HepG2 (cell line): Measurements from ENCODE around the gene POU4F2. TPM values are rescaled to one million over a fixed set of nuclear protein-coding genes. Genes with fewer than 3 reads are reported as not detected.

Experiments used
- ATAC-seq: fragments of 200-7000 bp; cut with Tn5 transposase; 3 replicates; pipeline ENCODE4 v1.9.1; 2020; ENCODE audit warnings: mild to moderate bottlenecking, moderate library complexity
- BruUV-seq: library from RNA; stranded (reverse); fragments of 400-500 nt; replicated peaks from 2 replicates; lab custom pipeline; 2021; lab: Mats Ljungman, UMichigan
- CTCF ChIA-PET: fragments of 300-600 bp; formaldehyde crosslinking; extraction: SDS; loops from one replicate; lab custom pipeline; 2021; ENCODE audit warnings: low total read pairs, inconsistent platforms, low intra/inter-chr PET ratio; lab: Yijun Ruan, JAX
- POLR2A ChIA-PET: fragments of 350-600 bp; sonication (Branson Sonifier 250); formaldehyde crosslinking; loops from one replicate; lab custom pipeline; 2020; ENCODE audit warnings: antibody characterized with exemption, inconsistent platforms; lab: Yijun Ruan, JAX
- DNase-seq: peaks from one replicate; pipeline ENCODE4 v3.0.0-alpha.2; 2015; ENCODE audit warnings: low spot score
- FAIRE-seq: peaks from 3 replicates; lab custom pipeline; 2011; peaks lifted over from hg19 to GRCh38; lab: Jason Lieb, UNC
- H2AFZ ChIP-seq: one replicate; pipeline ENCODE4 v1.6.1; 2011; ENCODE audit warnings: low read length, inconsistent platforms
- H3K27ac ChIP-seq: fragments of 300-600 bp; 3 replicates; pipeline ENCODE4 v1.8.0; 2011; ENCODE audit warnings: mixed run types, mild to moderate bottlenecking, mixed read lengths, low read length, inconsistent platforms; ENCODE audit not compliant: insufficient read depth; ENCODE audit errors: extremely low read length
- H3K27me3 ChIP-seq, 2 experiments: fragments of 200-600 bp in 1 of 2; 2 replicates in 1 of 2; 3 replicates in 1 of 2; pipeline versions ENCODE4 v1.6.0 to v1.8.0; 2011; ENCODE audit warnings: low read length in 2 of 2, mild to moderate bottlenecking in 2 of 2, moderate library complexity in 2 of 2, inconsistent platforms in 1 of 2; ENCODE audit not compliant: insufficient read depth in 2 of 2, control insufficient read depth in 1 of 2
- H3K36me3 ChIP-seq, 2 experiments: fragments of 200-600 bp in 1 of 2; replicated peaks in 1 of 2; 2 replicates in 1 of 2; 3 replicates in 1 of 2; pipeline versions ENCODE4 v1.5.1 to v1.8.0; 2011; ENCODE audit warnings: low read length in 2 of 2, inconsistent platforms in 1 of 2; ENCODE audit not compliant: insufficient read depth in 2 of 2, control insufficient read depth in 1 of 2
- H3K4me1 ChIP-seq: 2 replicates; pipeline ENCODE4 v1.5.1; 2012; ENCODE audit warnings: low read length, inconsistent platforms; ENCODE audit not compliant: insufficient read depth
- H3K4me2 ChIP-seq: 2 replicates; pipeline ENCODE4 v1.6.0; 2011; ENCODE audit warnings: low read depth, low read length, inconsistent platforms
- H3K4me3 ChIP-seq, 3 experiments: fragments of 200-600 bp in 1 of 3; sonication (generic), shearing (Covaris generic) in 1 of 3; replicated peaks in 1 of 3; 2 replicates each; pipeline ENCODE4 v1.5.1; 2011 to 2016; ENCODE audit warnings: low read length in 3 of 3, inconsistent platforms in 2 of 3, low read depth in 2 of 3, mild to moderate bottlenecking in 2 of 3, control low read depth in 1 of 3, mixed read lengths in 1 of 3; ENCODE audit not compliant: insufficient read depth in 1 of 3
- H3K79me2 ChIP-seq: one replicate; pipeline ENCODE4 v1.6.1; 2011; ENCODE audit warnings: low read length, inconsistent platforms; ENCODE audit not compliant: insufficient read depth
- H3K9ac ChIP-seq: 2 replicates; pipeline ENCODE4 v1.6.0; 2011; ENCODE audit warnings: mild to moderate bottlenecking, low read depth, low read length, inconsistent platforms; ENCODE audit not compliant: insufficient read depth
- H3K9me3 ChIP-seq: 2 replicates; pipeline ENCODE4 v1.5.1; 2012; ENCODE audit warnings: mild to moderate bottlenecking, low read length
- H4K20me1 ChIP-seq: 2 replicates; pipeline ENCODE4 v1.6.0; 2011; ENCODE audit warnings: inconsistent platforms, mild to moderate bottlenecking, low read length, moderate library complexity; ENCODE audit not compliant: insufficient read depth
- CCDC6 ChIP-seq: sonication (generic); formaldehyde crosslinking; IDR thresholded peaks from 2 replicates; pipeline ENCODE4 v1.8.1; 2022; ENCODE audit warnings: mild to moderate bottlenecking, missing genetic modification reagents, moderate library complexity
- CREB1 ChIP-seq, 2 experiments: fragments of 450-650 bp in 1 of 2; IDR thresholded peaks; 2 replicates each; pipeline ENCODE4 v1.6.1; 2016 to 2017; ENCODE audit warnings: control low read depth in 1 of 2, mild to moderate bottlenecking in 1 of 2, missing compliant biosample characterization in 1 of 2, missing genetic modification characterization in 1 of 2
- GABPB1 ChIP-seq: IDR thresholded peaks from 2 replicates; pipeline ENCODE4 v1.6.1; 2016; ENCODE audit warnings: mild to moderate bottlenecking, missing genetic modification reagents, moderate library complexity, missing compliant biosample characterization
- GATAD2A ChIP-seq: IDR thresholded peaks from 2 replicates; pipeline ENCODE4 v1.6.1; 2016
- NFKB2 ChIP-seq: sonication (generic); formaldehyde crosslinking; IDR thresholded peaks from 2 replicates; pipeline ENCODE4 v1.4.0; 2020; ENCODE audit warnings: missing genetic modification reagents, borderline replicate concordance
- RBFOX2 ChIP-seq: fragments of 200-400 bp; formaldehyde crosslinking; IDR thresholded peaks from 2 replicates; pipeline ENCODE4 v1.6.1; 2017; ENCODE audit warnings: low read depth, mild to moderate bottlenecking, low read length
- TEAD2 ChIP-seq: sonication (generic); formaldehyde crosslinking; IDR thresholded peaks from 2 replicates; pipeline ENCODE4 v1.9.0; 2021; ENCODE audit warnings: missing genetic modification reagents
- ZBTB7A ChIP-seq: sonication (generic); formaldehyde crosslinking; IDR thresholded peaks from 2 replicates; pipeline ENCODE4 v1.8.0; 2022; ENCODE audit warnings: mild to moderate bottlenecking, missing genetic modification reagents
- ZNF33A ChIP-seq: sonication (generic); formaldehyde crosslinking; IDR thresholded peaks from 2 replicates; pipeline ENCODE4 v1.5.1; 2020; ENCODE audit warnings: missing genetic modification reagents, mild to moderate bottlenecking, moderate library complexity, borderline replicate concordance
- ZNF773 ChIP-seq: sonication (generic); formaldehyde crosslinking; IDR thresholded peaks from 2 replicates; pipeline ENCODE4 v1.4.0; 2020; ENCODE audit warnings: missing genetic modification reagents, borderline replicate concordance
- WGBS: methylation state at CpG from one replicate; pipeline ENCODE4 v1.1.6; 2017; ENCODE audit warnings: low lambda C conversion rate; 5-methylcytosine and 5-hydroxymethylcytosine counted together
- in situ Hi-C: cut with HindIII; loops from 2 replicates; pipeline ENCODE4 v1.10.0; 2017; ENCODE audit warnings: low pct_unique_long_range_greater_than_20kb; ENCODE audit not compliant: extremely low pct_ligation_motif_present
- intact Hi-C: fragments of 100-400 bp; cut with micrococcal nuclease; formaldehyde crosslinking; loops from one replicate; pipeline ENCODE4 v1.10.0; 2022; ENCODE audit not compliant: unreplicated experiment
- polyA plus RNA-seq, 8 experiments: library from polyadenylated mRNA; depleted of rRNA in 3 of 8; stranded (reverse) in 7 of 8; unstranded in 1 of 8; fragments of >200 nt; fragmentation: Illumina TruSeq in 4 of 8; extraction: Trizol in 4 of 8; gene quantifications; 2 replicates each; pipeline versions ENCODE4 v1.2.1 to v1.2.3, GENCODE V29; 2011 to 2016; ENCODE audit warnings: low read depth in 4 of 8, missing spikeins in 1 of 8, mixed read lengths in 1 of 8; ENCODE audit not compliant: insufficient read depth in 1 of 8
- total RNA-seq, 5 experiments: library from RNA; depleted of rRNA; stranded (reverse); fragments of >200 nt; fragmentation: Illumina TruSeq; extraction: Trizol; gene quantifications; 2 replicates each; pipeline ENCODE4 v1.2.3, GENCODE V29; 2016; ENCODE audit warnings: low read depth in 1 of 5
- TF ChIP-seq, protein P1 (sequence below): sonication (generic); formaldehyde crosslinking; IDR thresholded peaks from 2 replicates; pipeline ENCODE4 v1.9.0; 2022; ENCODE audit warnings: missing genetic modification reagents, mild to moderate bottlenecking, borderline replicate concordance
- TF ChIP-seq, protein P2 (sequence below): sonication (generic); formaldehyde crosslinking; IDR thresholded peaks from 2 replicates; pipeline ENCODE4 v1.4.0; 2020; ENCODE audit warnings: mild to moderate bottlenecking, low read depth, missing genetic modification reagents

POU4F2 gene
- total and polyA plus RNA-seq, 2 of the 13 experiments (the other 11 are each of a cell fraction or from before 2014, with no cell fraction given): not detected

DNA sequence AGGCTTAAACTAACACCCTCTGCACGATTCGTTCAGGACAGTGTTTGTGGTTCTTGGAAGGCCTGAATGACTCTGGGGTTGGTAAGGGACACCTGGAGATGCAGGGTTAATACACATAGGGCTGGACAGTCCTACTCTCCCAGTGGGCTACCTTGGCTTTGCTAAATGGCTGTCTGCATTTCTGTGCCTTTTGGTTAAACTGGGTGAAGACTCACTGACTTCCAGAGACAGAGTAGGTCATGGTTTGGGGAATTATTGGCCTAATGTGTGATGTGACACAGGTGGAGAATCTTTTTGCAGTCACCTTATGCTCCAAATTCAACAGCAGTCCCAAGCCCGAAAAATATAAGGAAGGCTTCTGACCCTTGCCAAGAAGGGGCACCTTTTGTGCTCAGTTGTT lies 10.5 kb downstream of the POU4F2 start (continued):
- TF ChIP-seq, protein P1, sequence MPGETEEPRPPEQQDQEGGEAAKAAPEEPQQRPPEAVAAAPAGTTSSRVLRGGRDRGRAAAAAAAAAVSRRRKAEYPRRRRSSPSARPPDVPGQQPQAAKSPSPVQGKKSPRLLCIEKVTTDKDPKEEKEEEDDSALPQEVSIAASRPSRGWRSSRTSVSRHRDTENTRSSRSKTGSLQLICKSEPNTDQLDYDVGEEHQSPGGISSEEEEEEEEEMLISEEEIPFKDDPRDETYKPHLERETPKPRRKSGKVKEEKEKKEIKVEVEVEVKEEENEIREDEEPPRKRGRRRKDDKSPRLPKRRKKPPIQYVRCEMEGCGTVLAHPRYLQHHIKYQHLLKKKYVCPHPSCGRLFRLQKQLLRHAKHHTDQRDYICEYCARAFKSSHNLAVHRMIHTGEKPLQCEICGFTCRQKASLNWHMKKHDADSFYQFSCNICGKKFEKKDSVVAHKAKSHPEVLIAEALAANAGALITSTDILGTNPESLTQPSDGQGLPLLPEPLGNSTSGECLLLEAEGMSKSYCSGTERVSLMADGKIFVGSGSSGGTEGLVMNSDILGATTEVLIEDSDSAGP (CRISPR knock-in tag): no peak
- TF ChIP-seq GATAD2A (CRISPR knock-in tag): no peak
- TF ChIP-seq, all 625 proteins: peak for 0

DNA sequence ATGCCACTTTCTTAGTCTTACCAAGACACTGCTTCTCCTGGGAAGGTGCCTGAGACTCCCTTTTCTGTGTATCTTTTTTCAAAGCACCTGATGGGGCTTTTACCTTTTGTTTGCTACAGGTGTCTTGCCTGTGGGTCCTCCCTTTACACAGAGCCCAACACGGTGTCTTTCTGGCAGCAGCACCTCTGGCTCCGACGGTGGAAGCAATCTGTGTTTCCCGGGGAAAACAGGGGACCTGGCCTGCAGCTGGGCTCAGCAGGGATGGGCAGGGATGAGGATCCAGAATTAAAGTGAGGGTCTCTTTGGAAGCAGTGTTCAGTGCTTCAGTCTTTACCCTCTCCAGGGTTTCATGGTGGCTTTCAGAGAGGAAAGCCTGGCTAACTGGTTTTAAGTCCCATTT lies 11.3 kb downstream of the POU4F2 start:
- Histone ChIP-seq H3K4me1 (no peaks in the 10 kb centered on the region), H4K20me1 (no peaks in the 10 kb centered on the region), H2AFZ (no peak overlapping the region), H3K27ac (no peak overlapping the region), H3K4me2 (no peak overlapping the region), H3K4me3 (no peak overlapping the region), H3K27me3 (peaks cover 3 to 9% of the 10 kb centered on the region in 2 experiments; a peak in 3 of 5 replicates), H3K9me3 (no peaks in the 10 kb centered on the region), H3K36me3 (no peaks in the 10 kb centered on the region), H3K9ac (no peak overlapping the region), H3K79me2 (no peaks in the 10 kb centered on the region)
- in situ Hi-C loops: no loop called here
- DNase-seq (no peak), ATAC-seq (no peak), FAIRE-seq (no peak)
- no peak for TF ChIP-seq TEAD2
- TF ChIP-seq ZNF33A: no peak
- no peak for TF ChIP-seq NFKB2 (CRISPR knock-in tag)
- no peak for TF ChIP-seq ZBTB7A
- TF ChIP-seq GABPB1 (CRISPR knock-in tag): no peak
- no peak for TF ChIP-seq CCDC6
- no peak for TF ChIP-seq ZNF773 (CRISPR knock-in tag)
- TF ChIP-seq CREB1 (IDR thresholded peaks at IDR 0.05): no peak
- TF ChIP-seq CREB1 (CRISPR knock-in tag; IDR thresholded peaks at IDR 0.05): no peak
- TF ChIP-seq, protein P2, sequence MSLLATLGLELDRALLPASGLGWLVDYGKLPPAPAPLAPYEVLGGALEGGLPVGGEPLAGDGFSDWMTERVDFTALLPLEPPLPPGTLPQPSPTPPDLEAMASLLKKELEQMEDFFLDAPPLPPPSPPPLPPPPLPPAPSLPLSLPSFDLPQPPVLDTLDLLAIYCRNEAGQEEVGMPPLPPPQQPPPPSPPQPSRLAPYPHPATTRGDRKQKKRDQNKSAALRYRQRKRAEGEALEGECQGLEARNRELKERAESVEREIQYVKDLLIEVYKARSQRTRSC (CRISPR knock-in tag): no peak
- no peak for TF ChIP-seq RBFOX2
- CTCF ChIA-PET: no interaction called here
- intact Hi-C loops: no loop called here
- no TSS peak for BruUV-seq
- POLR2A ChIA-PET: no interaction called here
- WGBS: 0% methylated on average over 4 of the region's 4 CpGs
